Small intestine (tissue), 7 donors: ENCODE data around the gene HOXD3. TPM values are rescaled to one million over a fixed set of nuclear protein-coding genes. Genes with fewer than 3 reads are reported as not detected.

Source experiments
- DNase-seq, 2 donors: peaks; one replicate each; pipeline versions ENCODE4 v3.0.0 to v3.0.0-alpha.2; 2013
- FAIRE-seq: peaks from 2 replicates; lab custom pipeline; 2012; peaks lifted over from hg19 to GRCh38; lab: Jason Lieb, UNC
- H3K27ac ChIP-seq, 3 donors: one replicate each; pipeline ENCODE4 v1.5.1; 2013; ENCODE audit warnings: low read length in 2 of 3, mild to moderate bottlenecking in 2 of 3, control low read depth in 1 of 3, inconsistent platforms in 1 of 3, low read depth in 1 of 3, moderate library complexity in 1 of 3
- H3K27me3 ChIP-seq, 3 donors: one replicate each; pipeline ENCODE4 v1.6.1; 2013; ENCODE audit warnings: low read length in 3 of 3, inconsistent platforms in 1 of 3; ENCODE audit not compliant: control insufficient read depth in 3 of 3, insufficient read depth in 3 of 3
- H3K36me3 ChIP-seq, 3 donors: one replicate each; pipeline ENCODE4 v1.6.1; 2013; ENCODE audit warnings: low read length in 3 of 3, inconsistent platforms in 1 of 3, low read depth in 1 of 3, mild to moderate bottlenecking in 1 of 3, moderate library complexity in 1 of 3; ENCODE audit not compliant: control insufficient read depth in 3 of 3, insufficient read depth in 2 of 3
- H3K4me1 ChIP-seq, 3 donors: one replicate each; pipeline ENCODE4 v1.6.1; 2013; ENCODE audit warnings: low read length in 2 of 3, inconsistent platforms in 1 of 3, low read depth in 1 of 3, mild to moderate bottlenecking in 1 of 3, moderate library complexity in 1 of 3; ENCODE audit not compliant: control insufficient read depth in 3 of 3, insufficient read depth in 2 of 3
- H3K4me3 ChIP-seq, 3 donors: one replicate each; pipeline ENCODE4 v1.5.1; 2013; ENCODE audit warnings: low read length in 3 of 3, control low read depth in 1 of 3, inconsistent platforms in 1 of 3, low read depth in 1 of 3, mild to moderate bottlenecking in 1 of 3, moderate library complexity in 1 of 3
- H3K9me3 ChIP-seq, 2 donors: one replicate each; pipeline ENCODE4 v1.6.1; 2013; ENCODE audit warnings: low read depth in 1 of 2, low read length in 1 of 2; ENCODE audit not compliant: control insufficient read depth in 2 of 2, insufficient read depth in 1 of 2
- WGBS, 3 donors: extraction: QIAGEN DNeasy Blood & Tissue Kit; methylation state at CpG; one replicate each; pipeline ENCODE4 v1.1.7; 2013; 5-methylcytosine and 5-hydroxymethylcytosine counted together
- polyA plus RNA-seq, 4 donors: library from polyadenylated mRNA; stranded (reverse) in 3 of 4; unstranded in 1 of 4; fragments of 200-250 nt in 3 of 4; fragments of 120-200 nt in 1 of 4; gene quantifications; one replicate each; pipeline versions ENCODE4 v1.2.1 to v1.2.3, GENCODE V29; 2013
- donor health status: healthy with polysubstance abuse.
- donor health status: control.
- donor health status: control.
- donor health status: Bipolar disorder and iron deficiency.
- donor health status: healthy.

HOXD3 gene
- polyA plus RNA-seq, 4 donors: 0.98 to 5.2 TPM; not detected in 2

DNA sequence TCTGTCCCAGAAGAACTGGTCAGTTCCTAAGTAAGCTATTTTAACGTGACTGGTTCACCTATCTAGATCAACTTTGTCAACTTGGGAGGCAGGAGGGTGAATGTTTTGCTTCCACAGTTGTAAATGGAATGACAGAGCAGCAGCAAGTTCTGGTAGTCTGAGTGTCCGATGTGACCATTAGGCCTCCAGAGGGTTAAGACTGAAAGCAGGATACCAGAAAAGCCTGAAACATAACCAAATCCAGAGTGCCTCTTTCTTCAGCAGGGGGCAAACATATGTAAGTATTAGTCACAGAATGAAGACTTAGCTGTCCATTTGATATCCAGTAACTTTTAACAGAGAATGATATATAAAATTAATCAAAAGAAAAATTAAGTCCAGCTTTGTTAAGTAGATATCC lies 9.2 kb downstream of the HOXD3 start:
- H3K36me3 ChIP-seq: no peaks in the 10 kb centered on the region
- peaks cover 0 to 6% (median 0%) of the 10 kb centered on the region in 3 donors for H3K4me1 ChIP-seq
- no peak overlapping the region for H3K4me3 ChIP-seq
- H3K27ac ChIP-seq: no peak overlapping the region
- H3K27me3 ChIP-seq: peaks cover 0 to 95% (median 53%) of the 10 kb centered on the region in 3 donors
- peaks cover 0 to 2% of the 10 kb centered on the region in 2 donors for H3K9me3 ChIP-seq
- FAIRE-seq: no peak
- WGBS, 3 donors: 19 to 35% (median 19%) methylated on average over 2 of the region's 2 CpGs
- DNase-seq: no peak

DNA sequence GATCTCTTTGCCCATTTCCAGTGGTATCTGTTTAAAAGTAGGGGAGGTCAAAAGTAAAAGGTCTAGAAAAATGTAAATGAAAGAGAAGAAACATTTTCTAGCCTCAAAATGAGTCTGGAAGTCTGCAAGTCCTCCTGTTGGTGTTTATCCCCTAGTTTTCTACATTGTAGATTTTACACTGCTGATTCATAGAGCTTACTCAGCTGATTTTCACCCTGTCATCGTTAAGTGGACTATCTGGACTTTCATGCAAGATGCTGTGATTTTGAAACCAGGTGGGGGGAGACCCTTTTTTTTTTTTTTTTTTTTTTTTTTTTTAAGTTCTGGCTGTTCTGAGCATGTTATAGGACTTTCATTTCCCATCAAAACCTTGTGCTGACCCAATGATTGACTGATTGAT lies 10.3 kb downstream of the HOXD3 start:
- peaks cover 0 to 6% of the 10 kb centered on the region in 2 donors for H3K9me3 ChIP-seq
- H3K4me3 ChIP-seq: no peak overlapping the region
- H3K4me1 ChIP-seq: peaks cover 0 to 6% (median 0%) of the 10 kb centered on the region in 3 donors
- H3K27ac ChIP-seq: no peak overlapping the region
- FAIRE-seq (no peak), DNase-seq (no peak)
- H3K27me3 ChIP-seq: peaks cover 0 to 95% (median 54%) of the 10 kb centered on the region in 3 donors
- WGBS, 3 donors: 23 to 45% (median 33%) methylated on average over 1 of the region's 1 CpG
- peaks cover 0 to 2% (median 0%) of the 10 kb centered on the region in 3 donors for H3K36me3 ChIP-seq

DNA sequence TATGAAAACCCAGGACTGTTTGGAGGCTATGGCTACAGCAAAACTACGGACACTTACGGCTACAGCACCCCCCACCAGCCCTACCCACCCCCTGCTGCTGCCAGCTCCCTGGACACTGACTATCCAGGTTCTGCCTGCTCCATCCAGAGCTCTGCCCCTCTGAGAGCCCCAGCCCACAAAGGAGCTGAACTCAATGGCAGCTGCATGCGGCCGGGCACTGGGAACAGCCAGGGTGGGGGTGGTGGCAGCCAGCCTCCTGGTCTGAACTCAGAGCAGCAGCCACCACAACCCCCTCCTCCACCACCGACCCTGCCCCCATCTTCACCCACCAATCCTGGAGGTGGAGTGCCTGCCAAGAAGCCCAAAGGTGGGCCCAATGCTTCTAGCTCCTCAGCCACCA lies 12.1 kb downstream of the HOXD3 start:
- no peak for FAIRE-seq
- DNase-seq: no peak
- H3K36me3 ChIP-seq: peaks cover 0 to 2% (median 0%) of the 10 kb centered on the region in 3 donors
- H3K9me3 ChIP-seq: peaks cover 0 to 4% of the 10 kb centered on the region in 2 donors
- WGBS, 3 donors: 69 to 77% (median 73%) methylated on average over 5 of the region's 5 CpGs
- H3K27me3 ChIP-seq: peaks cover 0 to 92% (median 50%) of the 10 kb centered on the region in 3 donors
- H3K4me3 ChIP-seq: no peak overlapping the region
- H3K27ac ChIP-seq: no peak overlapping the region
- H3K4me1 ChIP-seq: peaks cover 0 to 6% (median 0%) of the 10 kb centered on the region in 3 donors

DNA sequence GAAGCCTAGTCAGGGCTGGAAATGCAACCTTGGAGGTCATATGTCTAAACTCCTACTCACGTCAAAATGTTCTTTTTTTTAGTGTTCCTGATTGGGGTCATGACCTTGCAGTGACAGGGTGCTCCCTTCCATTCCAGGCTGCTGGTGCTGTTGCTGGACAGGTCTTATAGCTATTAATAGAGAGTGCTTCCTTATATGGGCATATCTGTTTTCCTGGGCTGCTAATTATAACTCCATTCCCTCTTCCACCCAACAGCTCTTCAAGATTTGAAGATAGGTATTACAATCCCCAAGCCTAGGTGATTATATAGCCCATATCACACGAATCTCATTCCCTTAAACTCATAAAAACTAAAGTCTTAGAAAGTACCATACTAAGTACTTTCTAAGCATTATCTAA lies 12.6 kb downstream of the HOXD3 start:
- 13 to 50% (median 17%) methylated on average over 2 of the region's 2 CpGs for WGBS, 3 donors
- DNase-seq: no peak

DNA sequence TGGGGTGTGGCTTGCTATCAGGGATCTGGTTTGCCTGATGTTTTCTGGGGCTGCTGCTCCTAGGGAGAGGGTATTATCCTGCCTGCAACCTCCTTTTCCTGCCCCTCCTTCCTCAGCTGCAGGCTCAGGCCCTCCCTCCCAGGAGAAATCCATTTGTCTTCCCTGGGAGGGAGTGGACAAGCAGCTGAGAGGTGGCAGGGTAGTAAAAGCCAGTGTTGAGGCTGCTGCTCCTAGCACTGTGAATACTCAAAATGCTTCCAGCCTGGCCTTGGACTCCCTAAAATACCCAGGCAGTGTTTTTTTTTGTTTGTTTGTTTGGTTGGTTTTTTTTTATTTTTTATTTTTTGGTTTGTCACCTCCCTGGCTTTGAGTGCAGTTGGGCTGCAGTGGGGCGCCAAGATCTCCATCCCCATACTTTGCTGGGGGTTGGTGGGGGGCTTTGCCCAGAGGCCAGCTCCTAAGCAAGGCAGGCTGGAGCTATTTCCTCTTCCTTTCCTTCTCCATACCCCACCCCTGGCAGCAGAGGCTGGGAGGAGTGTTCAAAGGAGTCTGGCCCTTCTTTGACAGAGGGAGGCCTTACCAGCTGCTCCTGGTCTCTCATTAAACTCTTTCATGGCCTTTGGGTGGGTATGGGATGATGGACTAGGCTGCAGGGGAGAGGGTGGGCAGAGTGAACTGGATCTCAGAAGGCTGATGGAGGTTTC lies 13.6 kb downstream of the HOXD3 start:
- FAIRE-seq (no peak), DNase-seq (no peak)
- Histone ChIP-seq H3K36me3 (peaks cover 0 to 2% (median 0%) of the 10 kb centered on the region in 3 donors), H3K27ac (no peak overlapping the region), H3K4me1 (no peaks in the 10 kb centered on the region), H3K27me3 (peaks cover under 1 to 92% (median 46%) of the 10 kb centered on the region in 3 donors), H3K4me3 (no peak overlapping the region), H3K9me3 (peaks cover 0 to 4% of the 10 kb centered on the region in 2 donors)
- 38 to 88% (median 80%) methylated on average over 1 of the region's 1 CpG for WGBS, 3 donors

More for the DNA sequence above, 12.6 kb downstream of the HOXD3 start:
- no peak for FAIRE-seq
- Histone ChIP-seq H3K4me1 (peaks cover 0 to 3% (median 0%) of the 10 kb centered on the region in 3 donors), H3K36me3 (peaks cover 0 to 2% (median 0%) of the 10 kb centered on the region in 3 donors), H3K27me3 (peaks cover 0 to 92% (median 48%) of the 10 kb centered on the region in 3 donors), H3K4me3 (no peak overlapping the region), H3K27ac (no peak overlapping the region), H3K9me3 (peaks cover 0 to 4% of the 10 kb centered on the region in 2 donors)

DNA sequence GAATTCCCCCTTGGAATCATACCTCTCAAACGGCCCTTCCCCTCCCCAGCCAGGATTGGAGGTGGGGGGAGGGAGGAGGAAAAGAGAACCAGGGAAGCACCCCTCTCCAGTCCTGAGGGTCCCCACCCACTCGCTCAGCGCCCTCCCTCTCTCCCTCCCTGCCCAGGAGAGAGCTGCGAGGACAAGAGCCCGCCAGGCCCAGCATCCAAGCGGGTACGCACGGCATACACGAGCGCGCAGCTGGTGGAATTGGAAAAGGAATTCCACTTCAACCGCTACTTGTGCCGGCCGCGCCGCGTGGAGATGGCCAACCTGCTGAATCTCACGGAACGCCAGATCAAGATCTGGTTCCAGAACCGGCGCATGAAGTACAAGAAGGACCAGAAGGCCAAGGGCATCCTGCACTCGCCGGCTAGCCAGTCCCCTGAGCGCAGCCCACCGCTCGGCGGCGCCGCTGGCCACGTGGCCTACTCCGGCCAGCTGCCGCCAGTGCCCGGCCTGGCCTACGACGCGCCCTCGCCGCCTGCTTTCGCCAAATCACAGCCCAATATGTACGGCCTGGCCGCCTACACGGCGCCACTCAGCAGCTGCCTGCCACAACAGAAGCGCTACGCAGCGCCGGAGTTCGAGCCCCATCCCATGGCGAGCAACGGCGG lies 14.4 kb downstream of the HOXD3 start:
- WGBS, 3 donors: 16 to 27% (median 19%) methylated on average over 47 to 51 of the region's 51 CpGs
- DNase-seq (no peak), FAIRE-seq (no peak)
- peaks cover 0 to 4% of the 10 kb centered on the region in 2 donors for H3K9me3 ChIP-seq
- peaks cover 5 to 92% (median 52%) of the 10 kb centered on the region in 3 donors for H3K27me3 ChIP-seq
- H3K36me3 ChIP-seq: peaks cover 0 to 2% (median 0%) of the 10 kb centered on the region in 3 donors
- no peak overlapping the region for H3K4me3 ChIP-seq
- no peak overlapping the region for H3K27ac ChIP-seq
- no peaks in the 10 kb centered on the region for H3K4me1 ChIP-seq

DNA sequence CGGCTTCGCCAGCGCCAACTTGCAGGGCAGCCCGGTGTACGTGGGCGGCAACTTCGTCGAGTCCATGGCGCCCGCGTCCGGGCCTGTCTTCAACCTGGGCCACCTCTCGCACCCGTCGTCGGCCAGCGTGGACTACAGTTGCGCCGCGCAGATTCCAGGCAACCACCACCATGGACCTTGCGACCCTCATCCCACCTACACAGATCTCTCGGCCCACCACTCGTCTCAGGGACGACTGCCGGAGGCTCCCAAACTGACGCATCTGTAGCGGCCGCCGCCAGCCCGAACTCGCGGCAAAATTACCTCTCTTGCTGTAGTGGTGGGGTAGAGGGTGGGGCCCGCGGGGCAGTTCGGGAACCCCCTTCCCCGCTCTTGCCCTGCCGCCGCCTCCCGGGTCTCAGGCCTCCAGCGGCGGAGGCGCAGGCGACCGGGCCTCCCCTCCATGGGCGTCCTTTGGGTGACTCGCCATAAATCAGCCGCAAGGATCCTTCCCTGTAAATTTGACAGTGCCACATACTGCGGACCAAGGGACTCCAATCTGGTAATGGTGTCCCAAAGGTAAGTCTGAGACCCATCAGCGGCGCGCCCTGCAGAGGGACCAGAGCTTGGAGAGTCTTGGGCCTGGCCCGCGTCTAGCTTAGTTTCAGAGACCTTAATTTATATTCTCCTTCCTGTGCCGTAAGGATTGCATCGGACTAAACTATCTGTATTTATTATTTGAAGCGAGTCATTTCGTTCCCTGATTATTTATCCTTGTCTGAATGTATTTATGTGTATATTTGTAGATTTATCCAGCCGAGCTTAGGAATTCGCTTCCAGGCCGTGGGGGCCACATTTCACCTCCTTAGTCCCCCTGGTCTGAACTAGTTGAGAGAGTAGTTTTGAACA lies 15.1 kb downstream of the HOXD3 start:
- H3K27ac ChIP-seq: no peak overlapping the region
- 21 to 26% (median 25%) methylated on average over 60 of the region's 60 CpGs for WGBS, 3 donors
- H3K4me1 ChIP-seq: no peaks in the 10 kb centered on the region
- peaks cover 5 to 93% (median 57%) of the 10 kb centered on the region in 3 donors for H3K27me3 ChIP-seq
- peaks cover 0 to 2% (median 0%) of the 10 kb centered on the region in 3 donors for H3K36me3 ChIP-seq
- H3K4me3 ChIP-seq: no peak overlapping the region
- FAIRE-seq (no peak), DNase-seq (no peak)
- H3K9me3 ChIP-seq: peaks cover 0 to 4% of the 10 kb centered on the region in 2 donors
